Osteoblast (primary cell): ENCODE results near the gene EXOC6. TPM values are rescaled to one million over a fixed set of nuclear protein-coding genes. Genes with fewer than 3 reads are reported as not detected.

Source experiments
- DNase-seq: peaks from one replicate; pipeline ENCODE4 v3.0.0; 2011; ENCODE audit warnings: low spot score, mixed read lengths; ENCODE audit not compliant: insufficient read length; ENCODE audit errors: missing footprints
- H2AFZ ChIP-seq: 2 replicates; pipeline ENCODE4 v1.6.0; 2011; ENCODE audit warnings: mild to moderate bottlenecking, low read length
- H3K27ac ChIP-seq: 2 replicates; pipeline ENCODE4 v1.5.1; 2011; ENCODE audit warnings: mild to moderate bottlenecking, low read depth, low read length, moderate library complexity
- H3K27me3 ChIP-seq: 2 replicates; pipeline ENCODE4 v1.6.0; 2012; ENCODE audit warnings: mild to moderate bottlenecking, control low read depth, inconsistent platforms, low read length, moderate library complexity; ENCODE audit not compliant: insufficient read depth
- H3K36me3 ChIP-seq: 2 replicates; pipeline ENCODE4 v1.5.1; 2011; ENCODE audit warnings: mild to moderate bottlenecking, low read length, control low read depth, moderate library complexity; ENCODE audit not compliant: insufficient read depth
- H3K4me1 ChIP-seq: 2 replicates; pipeline ENCODE4 v1.5.1; 2011; ENCODE audit warnings: mild to moderate bottlenecking, low read length, control low read depth, moderate library complexity; ENCODE audit not compliant: insufficient read depth
- H3K4me2 ChIP-seq: 2 replicates; pipeline ENCODE4 v1.6.0; 2011; ENCODE audit warnings: mild to moderate bottlenecking, low read length; ENCODE audit not compliant: insufficient read depth
- H3K4me3 ChIP-seq: fragments of 200-600 bp; sonication (generic); 3 replicates; pipeline ENCODE4 v1.5.1; 2012; ENCODE audit warnings: mild to moderate bottlenecking, low read length, inconsistent platforms; ENCODE audit not compliant: insufficient read depth
- H3K79me2 ChIP-seq: 2 replicates; pipeline ENCODE4 v1.6.0; 2012; ENCODE audit warnings: mild to moderate bottlenecking, low read length, control low read depth, inconsistent platforms; ENCODE audit not compliant: insufficient read depth
- H3K9me3 ChIP-seq: 2 replicates; pipeline ENCODE4 v1.5.1; 2011; ENCODE audit warnings: low read depth, low read length, control low read depth
- H4K20me1 ChIP-seq: 2 replicates; pipeline ENCODE4 v1.6.0; 2012; ENCODE audit warnings: mild to moderate bottlenecking, low read length, control low read depth; ENCODE audit not compliant: insufficient read depth
- CTCF ChIP-seq: IDR thresholded peaks from 2 replicates; pipeline ENCODE4 v1.5.1; 2011; ENCODE audit warnings: mild to moderate bottlenecking, low read depth, low read length, moderate library complexity; ENCODE audit errors: extremely low read depth
- total RNA-seq: library from RNA; depleted of rRNA; stranded (reverse); fragments of >200 nt; gene quantifications from 2 replicates; pipeline ENCODE4 v1.2.3, GENCODE V29; 2012

EXOC6 gene
- total RNA-seq, 1 donor = 8.7 TPM

- Histone ChIP-seq H3K9me3 (no peaks in the 10 kb centered on the region), H3K4me1 (peaks cover 16% of the 10 kb centered on the region), H3K27ac (no peak overlapping the region), H3K4me2 (no peak overlapping the region), H3K79me2 (no peaks in the 10 kb centered on the region), H3K36me3 (no peaks in the 10 kb centered on the region), H3K4me3 (no peak overlapping the region), H3K27me3 (no peaks in the 10 kb centered on the region), H2AFZ (no peak overlapping the region), H4K20me1 (no peaks in the 10 kb centered on the region)
- TF ChIP-seq CTCF = no peak
- no peak for DNase-seq
These were observed 1.9 kb downstream of the EXOC6 start for GRCh38 chr10:92850185-92850584.

- H3K9me3 ChIP-seq = no peaks in the 10 kb centered on the region
- TF ChIP-seq CTCF = no peak
- no peak overlapping the region for H3K27ac ChIP-seq
- H3K4me1 ChIP-seq = peaks cover 16% of the 10 kb centered on the region
- no peaks in the 10 kb centered on the region for H3K36me3 ChIP-seq
- H3K4me3 ChIP-seq = no peak overlapping the region
- H3K79me2 ChIP-seq = no peaks in the 10 kb centered on the region
- no peak overlapping the region for H3K4me2 ChIP-seq
- peak; percentile 52 for DNase-seq
- no peaks in the 10 kb centered on the region for H3K27me3 ChIP-seq
- no peak overlapping the region for H2AFZ ChIP-seq
- H4K20me1 ChIP-seq = no peaks in the 10 kb centered on the region
These were observed 2.7 kb downstream of the EXOC6 start for GRCh38 chr10:92851003-92851402.

DNA sequence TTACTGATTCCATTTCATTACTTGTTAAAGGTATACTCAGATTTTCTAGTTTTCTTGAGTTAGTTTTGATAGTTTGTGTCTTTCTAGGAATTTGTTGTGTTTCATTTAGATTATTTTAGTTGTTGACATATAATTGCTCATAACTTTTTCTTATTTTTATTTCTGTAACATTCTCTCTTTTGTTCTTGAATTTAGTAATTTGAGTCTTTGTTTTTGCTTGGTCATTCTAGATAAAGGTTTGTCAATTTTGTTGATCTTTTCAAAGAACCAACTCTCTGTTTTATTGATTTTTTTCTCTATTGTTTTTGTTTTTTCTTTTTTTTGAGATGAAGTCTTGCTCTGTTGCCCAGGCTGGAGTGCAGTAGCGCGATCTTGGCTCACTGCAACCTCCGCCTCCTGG lies 7.2 kb downstream of the EXOC6 start:
- H3K4me2 ChIP-seq = no peak overlapping the region
- H2AFZ ChIP-seq = no peak overlapping the region
- no peaks in the 10 kb centered on the region for H3K36me3 ChIP-seq
- no peaks in the 10 kb centered on the region for H4K20me1 ChIP-seq
- DNase-seq = no peak
- TF ChIP-seq CTCF = no peak
- H3K27ac ChIP-seq = no peak overlapping the region
- H3K4me3 ChIP-seq = no peak overlapping the region
- peaks cover 5% of the 10 kb centered on the region for H3K79me2 ChIP-seq
- H3K9me3 ChIP-seq = peaks cover 9% of the 10 kb centered on the region
- no peaks in the 10 kb centered on the region for H3K4me1 ChIP-seq
- H3K27me3 ChIP-seq = no peaks in the 10 kb centered on the region

- no peaks in the 10 kb centered on the region for H4K20me1 ChIP-seq
- no peak overlapping the region for H3K4me2 ChIP-seq
- no peak for TF ChIP-seq CTCF
- H3K9me3 ChIP-seq = peaks cover 9% of the 10 kb centered on the region
- no peak overlapping the region for H3K27ac ChIP-seq
- H3K79me2 ChIP-seq = peaks cover 15% of the 10 kb centered on the region
- no peaks in the 10 kb centered on the region for H3K4me1 ChIP-seq
- no peak for DNase-seq
- no peaks in the 10 kb centered on the region for H3K27me3 ChIP-seq
- H2AFZ ChIP-seq = no peak overlapping the region
- no peak overlapping the region for H3K4me3 ChIP-seq
- H3K36me3 ChIP-seq = no peaks in the 10 kb centered on the region
These were observed 9.7 kb downstream of the EXOC6 start for GRCh38 chr10:92857904-92858514.
